GM12892 (cell line): ENCODE measurements around the gene OPRL1.
"Not testable (repeated sequence)": the region's sequence is repeated elsewhere in the genome, so short reads cannot be mapped to it uniquely, and the experiment has no call there.

Experiments used
- DNase-seq: peaks from one replicate; pipeline ENCODE4 v3.0.0; 2011; ENCODE audit not compliant: insufficient read length
- FAIRE-seq: peaks from 2 replicates; lab custom pipeline; 2011; peaks lifted over from hg19 to GRCh38; lab: Jason Lieb, UNC
- POLR2A ChIP-seq: IDR thresholded peaks from 2 replicates; pipeline ENCODE4 v1.6.1; 2011; ENCODE audit warnings: low read depth, low read length, control low read depth
- POLR2AphosphoS5 ChIP-seq: IDR thresholded peaks from 2 replicates; pipeline ENCODE4 v1.6.1; 2011; ENCODE audit warnings: low read depth, low read length, control low read depth
- TAF1 ChIP-seq: IDR thresholded peaks from 2 replicates; pipeline ENCODE4 v1.6.1; 2011; ENCODE audit warnings: low read depth, mild to moderate bottlenecking, control low read depth, low read length, borderline replicate concordance

OPRL1 gene

DNA sequence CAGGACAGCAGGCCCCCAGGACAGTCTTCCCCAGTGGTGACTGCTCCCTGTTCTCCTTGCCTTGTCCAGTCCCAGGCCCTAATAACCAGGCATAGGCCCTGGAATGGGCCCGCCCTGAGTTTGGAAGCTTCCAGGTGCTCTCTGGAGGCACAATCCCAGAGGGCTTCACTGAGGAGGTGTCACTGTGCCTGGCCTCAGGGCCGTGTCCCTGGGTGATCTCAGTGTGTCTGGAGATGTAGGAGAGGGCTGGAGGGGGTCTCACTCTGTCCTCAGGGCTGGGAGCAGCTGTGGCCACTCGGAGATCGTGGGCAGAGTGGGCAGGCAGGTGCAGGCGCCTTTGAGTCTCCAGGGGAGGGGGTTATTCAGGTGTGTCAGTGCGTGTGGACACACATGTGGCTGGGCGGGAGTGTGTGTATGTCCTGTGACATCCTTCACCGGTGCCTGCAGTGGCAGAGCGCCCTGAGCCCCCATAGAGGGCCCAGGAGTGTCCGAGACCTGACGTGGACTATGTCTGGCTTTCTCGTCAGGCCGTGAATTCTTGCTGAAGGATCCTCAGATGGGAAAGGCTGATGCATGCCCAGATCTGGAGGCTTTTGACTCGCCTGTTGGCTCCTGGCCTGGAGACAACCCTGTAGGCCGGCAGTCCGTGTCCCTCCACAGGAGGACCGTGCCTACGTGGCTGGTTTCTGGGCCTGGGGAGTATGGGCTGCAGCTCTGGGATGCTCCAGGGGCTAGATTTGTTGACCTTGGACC lies 33.0 kb downstream of the OPRL1 start:
- no peak for TF ChIP-seq POLR2A
- TF ChIP-seq POLR2AphosphoS5: no peak
- no peak for TF ChIP-seq TAF1
- DNase-seq (no peak), FAIRE-seq (no peak)

DNA sequence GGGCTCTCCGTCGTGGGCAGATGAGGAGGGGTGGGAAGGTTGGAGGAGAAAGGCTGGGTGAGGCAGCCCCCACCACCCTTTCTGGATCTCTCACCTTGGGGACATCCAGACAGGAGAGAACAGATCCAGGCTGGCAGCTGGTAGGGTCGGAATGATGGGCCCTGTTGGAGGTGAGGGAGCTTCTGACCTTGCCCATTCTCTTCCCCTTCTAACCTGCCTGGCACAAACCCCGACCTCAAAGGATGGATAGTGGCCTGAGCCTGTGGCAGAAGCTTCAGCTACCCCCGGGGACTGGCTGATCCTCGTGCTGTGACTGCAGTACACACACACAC lies 33.5 kb downstream of the OPRL1 start:
- DNase-seq (no peak), FAIRE-seq (no peak)
- TF ChIP-seq POLR2A (no peak), POLR2AphosphoS5 (no peak), TAF1 (no peak)

DNA sequence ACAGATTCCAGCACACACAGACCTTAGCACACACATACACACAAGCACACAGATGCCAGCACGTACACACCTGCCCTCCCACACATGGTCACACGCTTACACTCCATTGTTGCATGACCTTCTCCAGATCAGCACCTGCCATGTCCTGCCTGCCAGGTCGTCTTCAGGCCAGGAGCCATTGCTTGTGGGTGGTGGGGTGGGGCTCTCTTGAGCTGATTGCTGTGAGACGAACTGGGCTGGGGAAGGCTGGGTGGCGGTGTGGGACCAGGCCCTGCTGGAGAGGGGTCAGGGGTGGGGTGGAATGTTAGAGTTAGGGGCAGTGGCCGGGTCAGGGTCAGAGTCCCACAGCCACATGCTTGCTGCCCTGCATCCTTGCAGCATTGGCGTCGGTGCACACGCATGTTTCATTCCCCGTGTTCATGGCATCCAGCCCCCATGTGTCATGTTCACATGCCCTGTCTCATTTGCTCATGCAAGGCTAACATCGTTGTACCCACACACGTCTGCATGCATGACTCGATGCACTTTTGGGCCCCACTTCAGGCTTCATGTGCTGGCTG lies 34.0 kb downstream of the OPRL1 start:
- TF ChIP-seq POLR2AphosphoS5 (no peak), POLR2A (no peak), TAF1 (no peak)

DNA sequence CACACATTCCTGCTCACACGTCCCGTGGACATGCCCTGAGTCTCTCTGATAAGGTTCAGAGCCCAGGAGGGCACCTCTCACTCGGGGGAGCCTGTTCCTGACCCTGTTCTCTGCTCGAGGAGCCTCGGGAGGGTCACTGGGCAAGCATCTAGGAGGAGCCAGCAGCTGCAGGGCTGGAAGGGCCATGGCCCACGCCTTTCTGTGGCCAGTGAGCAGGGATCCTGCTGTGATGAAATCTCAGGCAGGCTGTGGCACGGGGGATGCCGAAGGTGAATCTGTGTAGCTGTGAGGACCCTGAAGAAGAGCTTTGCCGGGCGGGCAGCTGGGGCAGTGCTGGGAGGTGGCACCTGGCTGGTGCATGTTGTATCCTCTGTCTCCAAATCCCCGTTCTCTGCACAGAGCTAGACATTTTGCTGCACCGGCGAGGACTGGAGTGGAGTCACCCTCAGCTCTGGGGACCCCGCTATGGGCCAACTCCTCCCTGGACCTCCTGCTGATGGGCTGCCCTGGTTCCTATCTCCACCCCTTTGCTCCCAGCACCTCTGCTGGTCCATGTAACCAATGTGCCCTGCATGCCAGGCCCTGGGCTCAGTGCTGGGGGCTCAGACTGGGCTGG lies 34.6 kb downstream of the OPRL1 start:
- no peak for DNase-seq
- TF ChIP-seq POLR2A (no peak), POLR2AphosphoS5 (no peak), TAF1 (no peak)
- no peak for FAIRE-seq

More for the DNA sequence above, 34.0 kb downstream of the OPRL1 start:
- DNase-seq (no peak), FAIRE-seq (no peak)

DNA sequence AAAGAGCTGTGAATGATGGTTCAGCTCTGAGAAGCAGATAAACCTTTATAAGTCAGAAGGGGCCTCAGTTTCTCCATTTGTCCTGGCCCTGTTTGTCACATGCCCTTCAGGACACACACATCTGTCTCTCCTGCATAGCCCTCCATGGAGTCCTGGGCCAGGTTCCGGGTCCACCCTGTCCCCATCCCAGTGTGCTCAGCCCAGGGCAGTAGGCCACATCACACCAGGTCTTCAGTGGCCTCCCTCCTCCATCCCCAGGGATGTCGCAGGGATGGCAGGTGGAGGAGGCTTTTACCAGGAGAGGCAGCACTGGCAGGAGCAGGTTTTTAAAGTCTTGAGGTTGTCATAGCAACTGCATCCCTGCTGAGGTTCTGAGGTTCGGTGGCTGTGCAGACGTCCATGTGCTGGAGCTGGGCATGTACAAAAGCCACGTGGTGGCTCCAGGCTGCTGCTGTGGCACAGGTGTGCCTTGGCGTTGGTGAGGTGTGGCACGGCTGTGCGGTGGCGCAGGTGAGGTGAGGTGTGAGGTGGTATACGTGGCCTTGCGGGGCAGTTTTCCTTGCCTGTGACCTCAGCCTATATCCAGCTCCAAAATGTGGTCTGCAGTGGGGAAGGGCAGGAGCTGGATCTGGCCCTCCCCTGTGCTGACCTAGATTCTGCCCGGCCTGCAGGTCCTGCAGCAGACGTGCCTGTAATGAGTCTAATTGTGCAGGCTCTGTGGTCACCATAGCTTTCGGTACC lies 35.5 kb downstream of the OPRL1 start:
- no peak for TF ChIP-seq POLR2AphosphoS5
- TF ChIP-seq TAF1: no peak
- no peak for TF ChIP-seq POLR2A
- DNase-seq (no peak), FAIRE-seq (no peak)

DNA sequence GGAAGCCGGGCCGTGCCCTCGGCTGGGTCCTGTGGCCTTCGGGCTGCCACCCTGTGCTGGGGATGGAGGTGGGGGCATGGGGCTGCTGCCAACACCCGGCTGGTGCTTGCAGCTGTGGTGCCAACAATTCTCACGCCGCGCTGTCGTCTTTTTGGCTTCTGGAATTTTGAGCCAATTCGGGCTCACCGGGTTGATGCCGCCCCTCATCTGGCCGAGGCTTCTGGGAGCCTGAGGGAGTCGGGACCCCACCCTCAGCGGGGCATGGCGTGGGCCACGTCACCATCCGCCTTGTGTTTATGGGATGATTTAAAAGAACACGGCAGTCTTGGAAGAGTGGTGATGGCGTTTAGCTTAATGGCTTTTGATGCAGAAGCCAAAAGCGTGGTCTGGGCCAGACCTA lies 36.1 kb downstream of the OPRL1 start:
- TF ChIP-seq POLR2AphosphoS5 (no peak), TAF1 (no peak), POLR2A (no peak)
- DNase-seq (no peak), FAIRE-seq (no peak)

- DNase-seq (no peak), FAIRE-seq (no peak)
- TF ChIP-seq POLR2A (no peak), TAF1 (no peak), POLR2AphosphoS5 (no peak)
Observed at GRCh38 chr20:64116541-64117431, 36.9 kb downstream of the OPRL1 start.

DNA sequence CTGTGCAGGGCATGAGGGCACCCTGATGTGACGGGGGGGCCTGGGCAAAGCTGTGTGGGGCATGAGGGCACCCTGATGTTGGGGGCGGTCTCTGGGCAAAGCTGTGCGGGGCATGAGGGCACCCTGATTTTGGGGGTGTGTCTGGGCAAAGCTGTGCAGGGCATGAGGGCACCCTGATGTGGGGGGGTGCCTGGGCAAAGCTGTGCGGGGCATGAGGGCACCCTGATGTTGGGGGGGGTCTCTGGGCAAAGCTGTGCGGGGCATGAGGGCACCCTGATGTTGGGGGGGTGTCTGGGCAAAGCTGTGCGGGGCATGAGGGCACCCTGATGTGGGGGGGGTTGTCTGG lies 37.5 kb downstream of the OPRL1 start:
- not testable (repeated sequence) for DNase-seq, FAIRE-seq

DNA sequence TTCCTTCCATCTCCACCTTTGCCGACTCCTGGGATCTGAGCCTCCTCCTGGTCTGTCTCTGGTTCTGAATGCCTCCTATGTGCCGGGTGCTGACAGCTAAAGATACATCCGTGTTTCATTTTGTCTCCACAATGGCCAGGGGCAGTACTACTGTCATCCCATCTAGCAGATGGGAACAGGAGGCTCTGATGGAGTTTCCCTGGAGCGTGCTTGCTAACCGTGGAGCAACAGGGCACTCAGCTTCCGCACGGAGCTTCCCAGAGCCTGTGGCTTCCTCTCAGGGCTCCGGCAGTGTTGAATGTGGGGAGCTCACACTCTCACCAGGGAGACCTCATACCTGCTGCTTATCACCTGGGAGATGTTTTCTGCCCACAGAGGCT lies 39.4 kb downstream of the OPRL1 start:
- DNase-seq (no peak), FAIRE-seq (no peak)
- no peak for TF ChIP-seq POLR2A

DNA sequence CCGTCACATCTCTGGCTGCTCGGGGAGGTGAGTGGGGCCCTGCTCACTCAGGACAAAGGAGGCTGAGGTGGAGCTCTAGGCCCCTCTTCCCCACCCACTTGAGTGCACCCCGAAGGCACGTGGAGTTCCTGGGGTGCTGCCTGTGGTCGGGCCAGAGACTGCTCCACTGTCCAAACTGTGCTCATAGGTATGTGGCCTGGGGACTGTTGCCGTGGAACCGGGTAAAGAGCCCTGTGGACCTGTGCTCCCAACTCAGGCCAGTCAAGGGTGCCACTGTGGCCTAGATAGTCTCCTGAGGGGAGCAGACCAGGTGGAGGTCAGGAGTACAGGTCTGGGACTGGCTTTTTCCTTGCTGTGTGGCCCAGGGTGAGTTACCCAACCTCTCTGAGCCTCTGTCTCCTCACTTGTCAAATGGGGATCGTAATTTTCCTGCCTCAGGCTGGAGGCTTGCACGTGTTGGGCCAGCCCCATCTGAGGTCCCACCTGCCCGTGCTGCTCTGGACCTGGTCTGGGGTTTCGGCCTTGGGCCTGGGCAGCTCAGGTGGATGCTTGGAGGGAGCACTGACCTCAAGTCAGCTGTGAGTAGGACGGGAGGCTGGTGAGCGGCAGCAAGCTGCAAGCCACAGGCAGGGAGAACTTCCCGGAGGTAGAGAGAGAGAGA lies 39.9 kb downstream of the OPRL1 start:
- DNase-seq (peak; percentile 18), FAIRE-seq (no peak)
- TF ChIP-seq TAF1 (no peak), POLR2AphosphoS5 (no peak), POLR2A (no peak)

- FAIRE-seq (no peak), DNase-seq (no peak)
- TF ChIP-seq POLR2AphosphoS5 (no peak), POLR2A (no peak), TAF1 (no peak)
Observed at GRCh38 chr20:64121586-64121985, 41.7 kb downstream of the OPRL1 start.

DNA sequence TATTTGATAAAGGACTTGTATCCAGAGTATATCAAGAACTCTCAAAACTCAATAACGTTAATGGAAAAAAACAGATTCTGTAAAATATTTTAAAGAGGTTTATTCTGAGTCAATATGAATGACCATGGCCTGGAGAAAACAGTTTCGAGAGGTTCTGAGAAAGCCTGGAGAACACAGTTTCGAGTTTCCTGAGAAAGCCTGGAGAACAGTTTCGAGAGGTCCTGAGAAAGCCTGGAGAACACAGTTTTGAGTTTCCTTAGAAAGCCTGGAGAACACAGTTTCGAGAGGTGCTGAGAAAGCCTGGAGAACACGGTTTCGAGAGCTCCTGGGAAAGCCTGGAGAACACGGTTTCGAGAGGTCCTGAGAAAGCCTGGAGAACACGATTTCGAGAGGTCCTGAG lies 43.0 kb downstream of the OPRL1 start:
- FAIRE-seq, DNase-seq: not testable (repeated sequence)

GRCh38 chr20:64123517-64123916 lies 43.6 kb downstream of the OPRL1 start:
- FAIRE-seq, DNase-seq: not testable (repeated sequence)
